HG03439 (cell line): ENCODE data around the gene IGSF23.
"Not testable (repeated sequence)": the region's sequence is repeated elsewhere in the genome, so short reads cannot be mapped to it uniquely, and the experiment has no call there.

Experiments used
- ATAC-seq: cut with Tn5 transposase; IDR thresholded peaks from one replicate; pipeline ENCODE4 v1.9.1; 2021; ENCODE audit warnings: mild to moderate bottlenecking, moderate library complexity; ENCODE audit not compliant: unreplicated experiment

Gene IGSF23

GRCh38 chr19:44587963-44588770 lies 25.2 kb upstream of the IGSF23 start:
- no peak for ATAC-seq

- ATAC-seq: no peak
Observed at GRCh38 chr19:44588771-44589112, 24.6 kb upstream of the IGSF23 start.

GRCh38 chr19:44590245-44591059 lies 22.9 kb upstream of the IGSF23 start:
- no peak for ATAC-seq

- not testable (repeated sequence) for ATAC-seq
Observed at GRCh38 chr19:44591340-44591993, 21.9 kb upstream of the IGSF23 start.

- ATAC-seq: no peak
Observed at GRCh38 chr19:44592451-44592890, 20.9 kb upstream of the IGSF23 start.

GRCh38 chr19:44593294-44593693 lies 20.1 kb upstream of the IGSF23 start:
- ATAC-seq: no peak

- not testable (repeated sequence) for ATAC-seq
Observed at GRCh38 chr19:44593866-44594266, 19.5 kb upstream of the IGSF23 start.

- ATAC-seq: no peak
Observed at GRCh38 chr19:44596428-44597130, 16.8 kb upstream of the IGSF23 start.

- ATAC-seq: no peak
Observed at GRCh38 chr19:44597131-44597491, 16.3 kb upstream of the IGSF23 start.

GRCh38 chr19:44598355-44598754 lies 15.0 kb upstream of the IGSF23 start:
- ATAC-seq: no peak

GRCh38 chr19:44598880-44599279 lies 14.5 kb upstream of the IGSF23 start:
- no peak for ATAC-seq

- ATAC-seq: no peak
Observed at GRCh38 chr19:44600466-44600865, 12.9 kb upstream of the IGSF23 start.

- ATAC-seq: no peak
Observed at GRCh38 chr19:44602081-44602480, 11.3 kb upstream of the IGSF23 start.

- ATAC-seq: no peak
Observed at GRCh38 chr19:44603201-44603945, 10.0 kb upstream of the IGSF23 start.

- no peak for ATAC-seq
Observed at GRCh38 chr19:44604241-44604640, 9.1 kb upstream of the IGSF23 start.

GRCh38 chr19:44605547-44605946 lies 7.8 kb upstream of the IGSF23 start:
- ATAC-seq: no peak

- ATAC-seq: no peak
Observed at GRCh38 chr19:44607049-44607448, 6.3 kb upstream of the IGSF23 start.

- no peak for ATAC-seq
Observed at GRCh38 chr19:44607917-44608316, 5.4 kb upstream of the IGSF23 start.

GRCh38 chr19:44608391-44608821 lies 5.0 kb upstream of the IGSF23 start:
- ATAC-seq: no peak

GRCh38 chr19:44609219-44609618 lies 4.1 kb upstream of the IGSF23 start:
- ATAC-seq: no peak
